HepG2 (cell line): Measurements from ENCODE around the gene JUND.

ENCODE experiments used
- HIVEP1 ChIP-seq: sonication (generic); formaldehyde crosslinking; IDR thresholded peaks from 2 replicates; pipeline ENCODE4 v1.4.0; 2020; ENCODE audit warnings: mild to moderate bottlenecking, missing genetic modification reagents
- SNRNP70 ChIP-seq: fragments of 200-400 bp; formaldehyde crosslinking; IDR thresholded peaks from 2 replicates; pipeline ENCODE4 v1.6.1; 2017; ENCODE audit warnings: mild to moderate bottlenecking, low read depth, low read length, moderate library complexity
- TOE1 ChIP-seq: sonication (generic); formaldehyde crosslinking; IDR thresholded peaks from 2 replicates; pipeline ENCODE4 v1.4.0; 2020; ENCODE audit warnings: mild to moderate bottlenecking, missing genetic modification reagents
- YY1 ChIP-seq: IDR thresholded peaks from 2 replicates; pipeline ENCODE4 v1.6.1; 2011; ENCODE audit warnings: low read length, low read depth, moderate library complexity, mild to moderate bottlenecking; ENCODE audit not compliant: insufficient read depth, insufficient replicate concordance

DNA sequence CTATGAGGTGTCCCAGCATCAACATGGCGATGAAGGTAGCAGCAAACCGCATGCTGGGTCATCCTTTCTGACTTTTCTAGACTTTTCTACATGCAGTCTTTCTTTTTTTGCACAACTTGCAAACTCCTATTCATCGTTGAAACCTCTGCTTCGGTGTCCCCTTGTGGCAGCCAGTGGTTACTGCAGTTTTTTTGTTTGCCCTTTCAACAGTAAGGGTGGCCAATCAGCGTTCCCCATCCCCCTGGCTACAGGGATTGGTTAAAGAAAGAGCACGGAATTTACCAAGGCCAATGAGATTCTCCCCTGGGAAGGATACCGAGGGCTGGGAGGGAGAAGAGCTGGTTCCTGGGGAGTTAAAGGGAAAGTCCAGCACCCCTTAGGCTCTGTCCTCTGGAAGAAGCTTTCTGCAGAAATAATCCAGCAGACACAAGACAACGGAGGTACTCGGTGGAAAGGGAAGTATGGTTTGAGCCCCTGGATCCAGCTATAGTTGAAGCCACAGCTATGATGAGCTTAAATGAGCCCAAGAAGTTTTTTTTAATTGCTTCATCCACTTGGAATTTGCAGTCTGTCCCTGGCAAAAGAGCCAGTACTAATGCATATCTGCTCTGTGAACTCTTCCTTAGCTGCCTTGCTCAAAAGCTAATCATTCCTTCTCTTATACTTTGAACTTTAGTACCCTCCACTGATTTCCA is 47.1 kb upstream of the JUND start:
- no peak for TF ChIP-seq HIVEP1 (CRISPR knock-in tag)
- no peak for TF ChIP-seq SNRNP70
- TF ChIP-seq TOE1 (CRISPR knock-in tag) = no peak
- no peak for TF ChIP-seq YY1
